H9 (cell line): ENCODE data around the gene TMEM151B. TPM values are rescaled to one million over a fixed set of nuclear protein-coding genes. Genes with fewer than 3 reads are reported as not detected.

Source experiments
- DNase-seq: peaks from one replicate; pipeline ENCODE4 v3.0.0-alpha.2; 2017
- H2AFZ ChIP-seq: one replicate; pipeline ENCODE4 v1.6.1; 2013; ENCODE audit warnings: mild to moderate bottlenecking, low read length, control low read depth, moderate library complexity
- H2AK5ac ChIP-seq: 2 replicates; pipeline ENCODE4 v1.6.1; 2013; ENCODE audit warnings: low read length, control low read depth, mixed read lengths; ENCODE audit not compliant: insufficient read length
- H2BK120ac ChIP-seq: one replicate; pipeline ENCODE4 v1.6.1; 2013; ENCODE audit warnings: low read depth, mild to moderate bottlenecking, low read length, control low read depth, inconsistent platforms; ENCODE audit not compliant: poor library complexity, severe bottlenecking
- H2BK12ac ChIP-seq: 2 replicates; pipeline ENCODE4 v1.6.1; 2013; ENCODE audit warnings: low read length, control low read depth, mixed read lengths, low read depth; ENCODE audit not compliant: insufficient read length
- H2BK15ac ChIP-seq: 2 replicates; pipeline ENCODE4 v1.6.1; 2013; ENCODE audit warnings: low read depth, low read length, control low read depth
- H2BK20ac ChIP-seq: one replicate; pipeline ENCODE4 v1.6.1; 2013; ENCODE audit warnings: low read depth, mild to moderate bottlenecking, low read length, control low read depth, inconsistent platforms; ENCODE audit not compliant: poor library complexity, severe bottlenecking
- H2BK5ac ChIP-seq: 2 replicates; pipeline ENCODE4 v1.6.1; 2013; ENCODE audit warnings: low read length, control low read depth, mixed read lengths; ENCODE audit not compliant: insufficient read length
- H3K14ac ChIP-seq: 2 replicates; pipeline ENCODE4 v1.6.1; 2013; ENCODE audit warnings: low read length, control low read depth; ENCODE audit not compliant: insufficient read depth
- H3K18ac ChIP-seq: 2 replicates; pipeline ENCODE4 v1.6.1; 2013; ENCODE audit warnings: low read depth, mild to moderate bottlenecking, mixed read lengths, low read length, control low read depth; ENCODE audit not compliant: insufficient read length
- H3K23ac ChIP-seq: 2 replicates; pipeline ENCODE4 v1.6.1; 2013; ENCODE audit warnings: low read length, control low read depth, mixed read lengths, low read depth; ENCODE audit not compliant: insufficient read length
- H3K23me2 ChIP-seq: 2 replicates; pipeline ENCODE4 v1.6.1; 2013; ENCODE audit warnings: low read depth, mild to moderate bottlenecking, mixed read lengths, low read length, control low read depth; ENCODE audit not compliant: insufficient read length, poor library complexity, severe bottlenecking
- H3K27ac ChIP-seq: 2 replicates; pipeline ENCODE4 v1.5.1; 2013; ENCODE audit warnings: low read length, control low read depth, mixed read lengths, low read depth; ENCODE audit not compliant: insufficient read length
- H3K27me3 ChIP-seq: 2 replicates; pipeline ENCODE4 v1.6.1; 2013; ENCODE audit warnings: low read length, control low read depth, inconsistent platforms; ENCODE audit not compliant: insufficient read depth
- H3K4ac ChIP-seq: 2 replicates; pipeline ENCODE4 v1.6.1; 2013; ENCODE audit warnings: low read depth, mild to moderate bottlenecking, control low read depth, inconsistent platforms, low read length, moderate library complexity
- H3K4me1 ChIP-seq: 2 replicates; pipeline ENCODE4 v1.6.1; 2013; ENCODE audit warnings: low read length, control low read depth, inconsistent platforms; ENCODE audit not compliant: insufficient read depth
- H3K4me2 ChIP-seq: 2 replicates; pipeline ENCODE4 v1.6.1; 2013; ENCODE audit warnings: low read length, control low read depth, mixed read lengths; ENCODE audit not compliant: insufficient read length, insufficient read depth
- H3K56ac ChIP-seq: 2 replicates; pipeline ENCODE4 v1.6.1; 2013; ENCODE audit warnings: low read depth, mild to moderate bottlenecking, mixed read lengths, low read length, control low read depth; ENCODE audit not compliant: insufficient read length
- H3K79me1 ChIP-seq: 2 replicates; pipeline ENCODE4 v1.6.1; 2013; ENCODE audit warnings: low read depth, mild to moderate bottlenecking, moderate library complexity, low read length, control low read depth, inconsistent platforms; ENCODE audit not compliant: insufficient read depth, poor library complexity, severe bottlenecking
- H3K79me2 ChIP-seq: 2 replicates; pipeline ENCODE4 v1.6.1; 2013; ENCODE audit warnings: low read length, control low read depth, inconsistent platforms; ENCODE audit not compliant: insufficient read depth
- H3K9ac ChIP-seq: 2 replicates; pipeline ENCODE4 v1.6.1; 2013; ENCODE audit warnings: low read length, control low read depth, mixed read lengths; ENCODE audit not compliant: insufficient read length; ENCODE audit errors: extremely low read depth
- H3K9me3 ChIP-seq: one replicate; pipeline ENCODE4 v1.6.1; 2013; ENCODE audit warnings: low read depth, low read length, inconsistent platforms; ENCODE audit not compliant: control insufficient read depth
- H3T11ph ChIP-seq: one replicate; pipeline ENCODE4 v1.6.1; 2013; ENCODE audit warnings: mild to moderate bottlenecking, low read length, control low read depth, inconsistent platforms
- H4K20me1 ChIP-seq: one replicate; pipeline ENCODE4 v1.6.1; 2013; ENCODE audit not compliant: control insufficient read depth, insufficient read length, insufficient read depth
- H4K5ac ChIP-seq: 2 replicates; pipeline ENCODE4 v1.6.1; 2013; ENCODE audit warnings: low read depth, mild to moderate bottlenecking, mixed read lengths, low read length, control low read depth; ENCODE audit not compliant: insufficient read length
- H4K8ac ChIP-seq: replicated peaks from 2 replicates; pipeline ENCODE4 v1.6.1; 2013; ENCODE audit warnings: low read length, control low read depth, mixed read lengths, low read depth; ENCODE audit not compliant: insufficient read length
- H4K91ac ChIP-seq: 2 replicates; pipeline ENCODE4 v1.6.1; 2013; ENCODE audit warnings: low read depth, mild to moderate bottlenecking, moderate library complexity, mixed read lengths, low read length, control low read depth; ENCODE audit not compliant: insufficient read length
- H3K27ac Mint-ChIP-seq, 3 experiments: 2 replicates in 2 of 3; 3 replicates in 1 of 3; pipeline ENCODE4 v1.8.0; 2020 to 2021; ENCODE audit warnings: mixed read lengths in 3 of 3, mild to moderate bottlenecking in 1 of 3, moderate library complexity in 1 of 3
- H3K27me3 Mint-ChIP-seq: 2 replicates; pipeline ENCODE4 v1.8.0; 2021; ENCODE audit warnings: low read depth, mild to moderate bottlenecking, moderate library complexity, mixed read lengths
- H3K36me3 Mint-ChIP-seq, 3 experiments: 2 replicates in 2 of 3; 3 replicates in 1 of 3; pipeline ENCODE4 v1.8.0; 2020 to 2021; ENCODE audit warnings: low read depth in 3 of 3, mixed read lengths in 3 of 3; ENCODE audit not compliant: insufficient read depth in 1 of 3
- H3K4me1 Mint-ChIP-seq, 2 experiments: 2 replicates each; pipeline ENCODE4 v1.8.0; 2020; ENCODE audit warnings: mixed read lengths in 2 of 2
- H3K4me3 Mint-ChIP-seq, 2 experiments: 2 replicates in 1 of 2; 3 replicates in 1 of 2; pipeline ENCODE4 v1.8.0; 2020 to 2021; ENCODE audit warnings: mild to moderate bottlenecking in 2 of 2, mixed read lengths in 2 of 2, moderate library complexity in 1 of 2
- H3K9me3 Mint-ChIP-seq, 2 experiments: 2 replicates in 1 of 2; 3 replicates in 1 of 2; pipeline ENCODE4 v1.8.0; 2020; ENCODE audit warnings: mild to moderate bottlenecking in 2 of 2, mixed read lengths in 2 of 2, moderate library complexity in 1 of 2
- CTCF ChIP-seq: fragments of 200-600 bp; sonication (generic); conservative IDR thresholded peaks from 3 replicates; pipeline ENCODE4 v1.8.0; 2021; ENCODE audit warnings: antibody characterized with exemption, mild to moderate bottlenecking
- WGBS: extraction: QIAGEN DNeasy Blood & Tissue Kit; methylation state at CpG from one replicate; pipeline ENCODE4 v1.1.7; 2013; ENCODE audit warnings: missing lambda C conversion rate, low lambda C conversion rate, mixed read lengths; ENCODE audit not compliant: insufficient read length; ENCODE audit errors: extremely low coverage; 5-methylcytosine and 5-hydroxymethylcytosine counted together
- total RNA-seq: library from RNA; stranded (reverse); gene quantifications from 2 replicates; pipeline ENCODE4 v1.2.1, GENCODE V29; 2021

TMEM151B gene
- total RNA-seq, 1 experiment from 2014 or later, result 2.4 TPM

- H3K27me3 ChIP-seq, result no peaks in the 10 kb centered on the region
- H2BK12ac ChIP-seq, result no peak overlapping the region
- no peak overlapping the region for H2AK5ac ChIP-seq
- no peak overlapping the region for H2AFZ ChIP-seq
- no peak overlapping the region for H3K9ac ChIP-seq
- DNase-seq, result no peak
- H3K23me2 ChIP-seq, result peaks cover 12% of the 10 kb centered on the region
- no peak overlapping the region for H3K56ac ChIP-seq
- no peaks in the 10 kb centered on the region for H4K20me1 ChIP-seq
- H3T11ph ChIP-seq, result no peak overlapping the region
- no peak overlapping the region for H4K5ac ChIP-seq
- H3K4ac ChIP-seq, result no peak overlapping the region
- no peak overlapping the region for H3K4me2 ChIP-seq
- no peak overlapping the region for H4K91ac ChIP-seq
- H4K8ac ChIP-seq, result no peak overlapping the region
- no peak overlapping the region for H2BK5ac ChIP-seq
- no peak overlapping the region for H3K23ac ChIP-seq
- H3K27ac ChIP-seq, result no peak overlapping the region
- no peak overlapping the region for H2BK15ac ChIP-seq
- H2BK120ac ChIP-seq, result no peak overlapping the region
- no peak overlapping the region for H2BK20ac ChIP-seq
- no peaks in the 10 kb centered on the region for H3K79me1 ChIP-seq
- TF ChIP-seq CTCF, result no peak
- Mint-ChIP-seq H3K4me3 (peak overlapping the region; percentile 16 to 43; a peak in 4 of 5 replicates), H3K27ac (peak overlapping the region in 2 of 3 experiments; percentile 85 to 93; a peak in 4 of 7 replicates), H3K27me3 (peaks cover 11% of the 10 kb centered on the region), H3K36me3 (peaks cover 67 to 93% (median 88%) of the 10 kb centered on the region in 3 experiments), H3K4me1 (peaks cover 53 to 55% of the 10 kb centered on the region in 2 experiments), H3K9me3 (peaks cover 3% of the 10 kb centered on the region in 2 experiments; a peak in 3 of 5 replicates)
- peaks cover 5% of the 10 kb centered on the region; the same call in 1 of the 2 replicates for H3K4me1 ChIP-seq
- peaks cover 27% of the 10 kb centered on the region for H3K79me2 ChIP-seq
- H3K14ac ChIP-seq, result no peak overlapping the region
- no peak overlapping the region for H3K18ac ChIP-seq
- no peaks in the 10 kb centered on the region for H3K9me3 ChIP-seq
- no CpG with 5 or more reads among the region's 14 CpGs for WGBS
These were observed 18.4 kb upstream of the TMEM151B start for GRCh38 chr6:44251576-44252524.
